ENCODE results near the gene PDE8B. TPM values are rescaled to one million over a fixed set of nuclear protein-coding genes. Genes with fewer than 3 reads are reported as not detected.
"Not testable (repeated sequence)": the region's sequence is repeated elsewhere in the genome, so short reads cannot be mapped to it uniquely, and the experiment has no call there.

The PDE8B gene
- polyA plus RNA-seq, 1 of the 3 experiments (the other 2 are of a cell fraction), result not detected

GRCh38 chr5:77461287-77461686 lies 250.8 kb downstream of the PDE8B start:
- POLR2A ChIA-PET, result no interaction called here
- no peaks in the 10 kb centered on the region for H3K79me2 ChIP-seq (ENCODE audit: insufficient read depth)
- CTCF ChIA-PET, result no interaction called here

GRCh38 chr5:77463905-77464304 lies 253.4 kb downstream of the PDE8B start:
- peaks cover 5% of the 10 kb centered on the region for H3F3A ChIP-seq (replicated peaks; ENCODE audit: insufficient read depth)
- ChIA-PET CTCF (interaction anchor here (1.4 to 3.2 kb wide), 2 partner anchors 27 to 28 kb away, joined by 5 to 15 read pairs; partner anchors contain the start of gene WDR41), POLR2A (no interaction called here)
- no peaks in the 10 kb centered on the region; a peak in 1 of 4 replicates for H3K4me1 ChIP-seq (ENCODE audit: control insufficient read depth in 1 of 2, insufficient read depth in 2 of 2, low read depth in 1 of 2, low read length in 1 of 2)
- no peak overlapping the region for H3K9ac ChIP-seq
- no peaks in the 10 kb centered on the region for H3K9me3 ChIP-seq
- no peaks in the 10 kb centered on the region for H4K20me1 ChIP-seq (ENCODE audit: insufficient read depth)
- peaks cover 0 to 20% of the 10 kb centered on the region in 2 experiments for H3K36me3 ChIP-seq (replicated peaks in 1 of 2; ENCODE audit: control insufficient read depth in 1 of 2, insufficient read depth in 2 of 2, low read length in 1 of 2)
- H3K27me3 ChIP-seq (ENCODE audit: insufficient read depth), result no peaks in the 10 kb centered on the region
- no peak overlapping the region for H3K27ac ChIP-seq (ENCODE audit: low read depth in 2 of 2, low read length in 1 of 2)
- H3K79me2 ChIP-seq (ENCODE audit: insufficient read depth), result peaks cover 11% of the 10 kb centered on the region; the same call in 1 of the 2 replicates
- H3K4me3 ChIP-seq (ENCODE audit: low read depth in 2 of 2, low read length in 1 of 2), result no peak overlapping the region
- H3K9me2 ChIP-seq, result no peaks in the 10 kb centered on the region
- TF ChIP-seq NRF1 (IDR thresholded peaks at IDR 0.05; ENCODE audit: low read depth, low read length) (no peak), SIN3A (IDR thresholded peaks at IDR 0.05; ENCODE audit: borderline replicate concordance, low read depth, low read length) (no peak), YY1 (IDR thresholded peaks at IDR 0.05; ENCODE audit: low read depth) (no peak), GABPA (IDR thresholded peaks at IDR 0.05; ENCODE audit: low read depth) (no peak), CHD2 (IDR thresholded peaks at IDR 0.05; ENCODE audit: low read length, partially characterized antibody) (no peak), EZH2phosphoT487 (IDR thresholded peaks at IDR 0.05; ENCODE audit: borderline replicate concordance, low read depth) (no peak), TEAD4 (IDR thresholded peaks at IDR 0.05; ENCODE audit: borderline replicate concordance, insufficient read depth) (no peak), TAF1 (IDR thresholded peaks at IDR 0.05; ENCODE audit: borderline replicate concordance, low read depth, low read length) (no peak), RCOR1 (IDR thresholded peaks at IDR 0.05; ENCODE audit: low read length) (no peak), RXRA (IDR thresholded peaks at IDR 0.05; ENCODE audit: borderline replicate concordance, low read depth) (no peak)
- H2AFZ ChIP-seq (ENCODE audit: low read depth), result no peak overlapping the region
- H3K4me2 ChIP-seq, result no peak overlapping the region
- WGBS (ENCODE audit: low lambda C conversion rate), result 95% methylated on average over 1 of the region's 1 CpG
- no peak for DNase-seq

More at GRCh38 chr5:77461287-77461686, 250.8 kb downstream of the PDE8B start:
- Histone ChIP-seq H3K36me3 (replicated peaks in 1 of 2; ENCODE audit: control insufficient read depth in 1 of 2, insufficient read depth in 2 of 2, low read length in 1 of 2) (peaks cover 2 to 19% of the 10 kb centered on the region in 2 experiments), H3K9me3 (no peaks in the 10 kb centered on the region), H3K27ac (ENCODE audit: low read depth in 2 of 2, low read length in 1 of 2) (no peak overlapping the region), H3K9ac (no peak overlapping the region), H4K20me1 (ENCODE audit: insufficient read depth) (no peaks in the 10 kb centered on the region), H3K27me3 (ENCODE audit: insufficient read depth) (no peaks in the 10 kb centered on the region), H3K4me3 (ENCODE audit: low read depth in 2 of 2, low read length in 1 of 2) (no peak overlapping the region), H3K9me2 (no peaks in the 10 kb centered on the region), H3F3A (replicated peaks; ENCODE audit: insufficient read depth) (peaks cover 5% of the 10 kb centered on the region), H3K4me2 (no peak overlapping the region), H2AFZ (ENCODE audit: low read depth) (no peak overlapping the region), H3K4me1 (ENCODE audit: control insufficient read depth in 1 of 2, insufficient read depth in 2 of 2, low read depth in 1 of 2, low read length in 1 of 2) (no peaks in the 10 kb centered on the region; a peak in 2 of 4 replicates)
- WGBS (ENCODE audit: low lambda C conversion rate), result 93% methylated on average over 5 of the region's 5 CpGs
- no peak for DNase-seq
- TF ChIP-seq USF2 (IDR thresholded peaks at IDR 0.05; ENCODE audit: borderline replicate concordance, low read depth, low read length) (no peak), TEAD4 (IDR thresholded peaks at IDR 0.05; ENCODE audit: borderline replicate concordance, insufficient read depth) (no peak), JUND (IDR thresholded peaks at IDR 0.05) (no peak), MEF2A (IDR thresholded peaks at IDR 0.05; ENCODE audit: borderline replicate concordance, low read depth) (no peak), ELF1 (IDR thresholded peaks at IDR 0.05) (no peak), TCF12 (IDR thresholded peaks at IDR 0.05) (no peak), CTCF (IDR thresholded peaks at IDR 0.05) (no peak), YY1 (IDR thresholded peaks at IDR 0.05; ENCODE audit: low read depth) (no peak), EP300 (IDR thresholded peaks at IDR 0.05; ENCODE audit: borderline replicate concordance in 1 of 2, low read depth in 1 of 2, low read length in 1 of 2) (no peak), FOSL2 (IDR thresholded peaks at IDR 0.05; ENCODE audit: borderline replicate concordance, low read depth) (no peak), NRF1 (IDR thresholded peaks at IDR 0.05; ENCODE audit: low read depth, low read length) (no peak), TAF1 (IDR thresholded peaks at IDR 0.05; ENCODE audit: borderline replicate concordance, low read depth, low read length) (no peak)

GRCh38 chr5:77468875-77469274 lies 258.4 kb downstream of the PDE8B start:
- DNase-seq, CTCF ChIA-PET: not testable (repeated sequence)

More at GRCh38 chr5:77468875-77469274, 258.4 kb downstream of the PDE8B start:
- H2AFZ ChIP-seq (ENCODE audit: low read depth); H3K27ac ChIP-seq (ENCODE audit: low read depth in 2 of 2, low read length in 1 of 2); H3K27me3 ChIP-seq (ENCODE audit: insufficient read depth); H3F3A ChIP-seq (replicated peaks; ENCODE audit: insufficient read depth); H3K9ac ChIP-seq; H3K36me3 ChIP-seq (replicated peaks in 1 of 2; ENCODE audit: control insufficient read depth in 1 of 2, insufficient read depth in 2 of 2, low read length in 1 of 2); POLR2A ChIA-PET; H3K4me2 ChIP-seq; H3K9me2 ChIP-seq; H3K4me1 ChIP-seq (ENCODE audit: control insufficient read depth in 1 of 2, insufficient read depth in 2 of 2, low read depth in 1 of 2, low read length in 1 of 2); H3K4me3 ChIP-seq (ENCODE audit: low read depth in 2 of 2, low read length in 1 of 2); H3K9me3 ChIP-seq; H4K20me1 ChIP-seq (ENCODE audit: insufficient read depth): not testable (repeated sequence)
- 88% methylated on average over 3 of the region's 3 CpGs for WGBS (ENCODE audit: low lambda C conversion rate)
- peaks cover 42% of the 10 kb centered on the region; the same call in 1 of the 2 replicates for H3K79me2 ChIP-seq (ENCODE audit: insufficient read depth)

All from SK-N-SH (cell line).